PC-9 (cell line): ENCODE results near the gene FHDC1. TPM values are rescaled to one million over a fixed set of nuclear protein-coding genes. Genes with fewer than 3 reads are reported as not detected.

Source experiments
- BruUV-seq: library from RNA; stranded (reverse); fragments of 400-500 nt; replicated peaks from 2 replicates; lab custom pipeline; 2021; lab: Mats Ljungman, UMichigan
- CTCF ChIA-PET: fragments of 300-600 bp; sonication (Branson Sonifier 250); formaldehyde crosslinking; loops from one replicate; lab custom pipeline; 2022; ENCODE audit warnings: antibody characterized with exemption; lab: Charles Lee
- POLR2A ChIA-PET: fragments of 300-600 bp; sonication (Branson Sonifier 250); formaldehyde crosslinking; loops from one replicate; lab custom pipeline; 2022; ENCODE audit warnings: antibody characterized with exemption; ENCODE audit not compliant: unreplicated experiment; lab: Charles Lee
- DNase-seq, 2 experiments: peaks; one replicate each; pipeline versions ENCODE4 v3.0.0 to v3.0.0-alpha.2; 2015 to 2022; ENCODE audit warnings: mixed read lengths in 1 of 2
- H2AFZ ChIP-seq: fragments of 200-600 bp; sonication (generic); 2 replicates; pipeline ENCODE4 v1.8.1; 2017; ENCODE audit warnings: antibody characterized with exemption
- H3F3A ChIP-seq: fragments of 200-600 bp; sonication (generic); 2 replicates; pipeline ENCODE4 v1.8.1; 2017; ENCODE audit warnings: antibody characterized with exemption, mild to moderate bottlenecking, low read depth; ENCODE audit not compliant: insufficient read depth
- H3K27ac ChIP-seq: fragments of 200-600 bp; sonication (generic); 2 replicates; pipeline ENCODE4 v1.6.1; 2016; ENCODE audit warnings: mixed run types
- H3K27me3 ChIP-seq: fragments of 200-600 bp; sonication (generic); 2 replicates; pipeline ENCODE4 v1.6.1; 2016; ENCODE audit warnings: low read depth, mixed run types; ENCODE audit not compliant: insufficient read depth
- H3K36me3 ChIP-seq: fragments of 200-600 bp; sonication (generic); 2 replicates; pipeline ENCODE4 v1.6.1; 2016; ENCODE audit warnings: low read depth, mixed run types
- H3K4me1 ChIP-seq: fragments of 200-600 bp; sonication (generic); replicated peaks from 2 replicates; pipeline ENCODE4 v1.6.1; 2016; ENCODE audit warnings: mixed run types; ENCODE audit not compliant: insufficient read depth
- H3K4me2 ChIP-seq: fragments of 200-600 bp; sonication (generic); 2 replicates; pipeline ENCODE4 v1.6.1; 2017; ENCODE audit warnings: mixed run types
- H3K4me3 ChIP-seq: fragments of 200-600 bp; sonication (generic); 2 replicates; pipeline ENCODE4 v1.6.1; 2016; ENCODE audit warnings: mixed run types
- H3K79me2 ChIP-seq: fragments of 200-600 bp; sonication (generic); 2 replicates; pipeline ENCODE4 v1.6.1; 2017; ENCODE audit warnings: low read depth, mixed run types
- H3K9me2 ChIP-seq: fragments of 200-600 bp; sonication (generic); 2 replicates; pipeline ENCODE4 v1.8.1; 2017; ENCODE audit warnings: mild to moderate bottlenecking; ENCODE audit not compliant: insufficient read depth
- H3K9me3 ChIP-seq: fragments of 200-600 bp; sonication (generic); 2 replicates; pipeline ENCODE4 v1.8.1; 2016; ENCODE audit warnings: low read depth; ENCODE audit not compliant: insufficient read depth
- H4K20me1 ChIP-seq: fragments of 200-600 bp; sonication (generic); 2 replicates; pipeline ENCODE4 v1.8.1; 2017; ENCODE audit not compliant: insufficient read depth
- CTCF ChIP-seq: fragments of 200-600 bp; sonication (generic); conservative IDR thresholded peaks from 2 replicates; pipeline ENCODE4 v1.6.1; 2017; ENCODE audit warnings: mixed run types, antibody characterized with exemption, mild to moderate bottlenecking, moderate library complexity
- EZH2 ChIP-seq: fragments of 200-600 bp; sonication (generic); IDR thresholded peaks from 2 replicates; pipeline ENCODE4 v1.8.0; 2017; ENCODE audit warnings: antibody characterized with exemption, low read depth
- intact Hi-C: fragments of 100-400 bp; cut with micrococcal nuclease; formaldehyde crosslinking; loops from one replicate; pipeline ENCODE4 v1.10.0; 2022; ENCODE audit not compliant: unreplicated experiment
- total RNA-seq: library from RNA; stranded (reverse); gene quantifications from 2 replicates; pipeline ENCODE4 v1.2.3, GENCODE V29; 2021

Gene FHDC1
- total RNA-seq, 1 experiment from 2014 or later: 17.4 TPM

- no peak for DNase-seq
- Histone ChIP-seq H3K79me2 (no peaks in the 10 kb centered on the region), H4K20me1 (no peaks in the 10 kb centered on the region), H2AFZ (no peak overlapping the region), H3K27me3 (no peaks in the 10 kb centered on the region), H3K4me3 (no peak overlapping the region), H3F3A (no peaks in the 10 kb centered on the region), H3K9me2 (no peaks in the 10 kb centered on the region), H3K4me2 (no peak overlapping the region), H3K4me1 (no peaks in the 10 kb centered on the region), H3K36me3 (no peaks in the 10 kb centered on the region), H3K27ac (no peak overlapping the region), H3K9me3 (no peaks in the 10 kb centered on the region)
- intact Hi-C loops: no loop called here
- ChIA-PET CTCF (no interaction called here), POLR2A (no interaction called here)
- TF ChIP-seq CTCF (no peak), EZH2 (no peak)
- no TSS peak for BruUV-seq
These were observed 10.3 kb downstream of the FHDC1 start for GRCh38 chr4:152946446-152946845.

DNA sequence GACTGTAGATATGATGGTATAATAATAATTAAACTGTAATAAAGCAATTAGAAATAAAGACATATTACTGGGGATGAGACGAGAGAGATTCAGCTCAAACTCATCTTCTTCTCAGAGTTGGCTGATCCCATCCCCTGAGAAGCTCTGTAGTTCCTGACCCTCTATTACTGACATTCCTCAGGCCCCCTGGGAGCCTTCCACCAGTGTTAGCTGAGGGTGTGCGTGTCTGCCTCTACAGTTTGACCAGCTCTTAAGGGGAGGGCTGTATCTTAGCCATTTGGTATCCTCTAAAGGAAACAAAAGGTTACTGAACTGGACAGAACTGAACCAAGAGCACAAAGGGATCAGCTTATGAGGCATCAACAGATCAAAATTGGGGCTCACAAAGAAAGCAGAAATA is 11.2 kb downstream of the FHDC1 start:
- ChIA-PET POLR2A (interaction anchor here (0.6 kb wide), 1 partner anchor 1851 kb away, joined by 8 read pairs; no protein-coding TSS in a partner anchor), CTCF (no interaction called here)
- DNase-seq: no peak
- H3K4me1 ChIP-seq: no peaks in the 10 kb centered on the region
- no peaks in the 10 kb centered on the region for H3F3A ChIP-seq
- BruUV-seq: no TSS peak
- no peak overlapping the region for H3K4me3 ChIP-seq
- H3K79me2 ChIP-seq: no peaks in the 10 kb centered on the region
- intact Hi-C loops: no loop called here
- H3K36me3 ChIP-seq: no peaks in the 10 kb centered on the region
- no peaks in the 10 kb centered on the region for H3K9me2 ChIP-seq
- H3K27me3 ChIP-seq: no peaks in the 10 kb centered on the region
- no peak overlapping the region for H3K4me2 ChIP-seq
- no peak for TF ChIP-seq CTCF
- no peak for TF ChIP-seq EZH2
- H3K9me3 ChIP-seq: no peaks in the 10 kb centered on the region
- no peak overlapping the region for H3K27ac ChIP-seq
- no peaks in the 10 kb centered on the region for H4K20me1 ChIP-seq
- no peak overlapping the region for H2AFZ ChIP-seq

- no peaks in the 10 kb centered on the region for H3K27me3 ChIP-seq
- H3K4me3 ChIP-seq: no peak overlapping the region
- intact Hi-C loops: no loop called here
- DNase-seq: no peak
- no peak overlapping the region for H3K27ac ChIP-seq
- no peaks in the 10 kb centered on the region for H3K4me1 ChIP-seq
- H3K79me2 ChIP-seq: no peaks in the 10 kb centered on the region
- H4K20me1 ChIP-seq: no peaks in the 10 kb centered on the region
- no peak overlapping the region for H2AFZ ChIP-seq
- no peak overlapping the region for H3K4me2 ChIP-seq
- ChIA-PET CTCF (interaction anchor here (0.6 kb wide), 1 partner anchor 103 kb away, joined by 3 read pairs; no protein-coding TSS in a partner anchor), POLR2A (no interaction called here)
- TF ChIP-seq CTCF (no peak), EZH2 (no peak)
- no peaks in the 10 kb centered on the region for H3K9me2 ChIP-seq
- no peaks in the 10 kb centered on the region for H3K9me3 ChIP-seq
- no peaks in the 10 kb centered on the region for H3F3A ChIP-seq
- BruUV-seq: no TSS peak
- H3K36me3 ChIP-seq: no peaks in the 10 kb centered on the region
These were observed 13.8 kb downstream of the FHDC1 start for GRCh38 chr4:152949930-152950329.
